Dendritic cell treated with granulocyte-macrophage colony-stimulating factor and Interleukin-4, amounts not matched to agents 40 ng/mL and 50 ng/mL, for 4 days (primary cell): ENCODE results near the gene MS4A4A.
A peak's percentile ranks its signal among the peaks of the same experiment; 100 is the strongest.

Experiments
- H3K27ac Mint-ChIP-seq: one replicate; pipeline ENCODE4 v1.8.0; 2022; ENCODE audit warnings: mild to moderate bottlenecking, mixed read lengths
- H3K27me3 Mint-ChIP-seq: one replicate; pipeline ENCODE4 v1.8.0; 2022; ENCODE audit warnings: mild to moderate bottlenecking, mixed read lengths
- H3K36me3 Mint-ChIP-seq: one replicate; pipeline ENCODE4 v1.8.0; 2022; ENCODE audit warnings: low read depth, mixed read lengths
- H3K4me1 Mint-ChIP-seq: one replicate; pipeline ENCODE4 v1.8.0; 2022; ENCODE audit warnings: low read depth, mixed read lengths
- H3K4me3 Mint-ChIP-seq: one replicate; pipeline ENCODE4 v1.8.0; 2022; ENCODE audit warnings: mild to moderate bottlenecking, moderate library complexity, mixed read lengths
- H3K9me3 Mint-ChIP-seq: one replicate; pipeline ENCODE4 v1.8.0; 2022; ENCODE audit warnings: mixed read lengths
- intact Hi-C: fragments of 100-400 bp; cut with micrococcal nuclease; formaldehyde crosslinking; loops from one replicate; pipeline ENCODE4 v1.15.0; 2022

The MS4A4A gene

GRCh38 chr11:60314635-60315321 lies 34.3 kb downstream of the MS4A4A start:
- no peak overlapping the region for H3K4me3 Mint-ChIP-seq
- H3K27ac Mint-ChIP-seq: peak overlapping the region; percentile 85
- H3K36me3 Mint-ChIP-seq: peaks cover 45% of the 10 kb centered on the region
- peaks cover 35% of the 10 kb centered on the region for H3K4me1 Mint-ChIP-seq
- intact Hi-C loops: loop anchor here (5.0 to 10.0 kb wide), 3 partner anchors 32 to 132 kb away; partner anchors contain the start of genes MS4A4A and MS4A6A
- H3K27me3 Mint-ChIP-seq: no peaks in the 10 kb centered on the region
- peaks cover 19% of the 10 kb centered on the region for H3K9me3 Mint-ChIP-seq

GRCh38 chr11:60315871-60316270 lies 35.4 kb downstream of the MS4A4A start:
- no peak overlapping the region for H3K27ac Mint-ChIP-seq
- H3K4me1 Mint-ChIP-seq: peaks cover 25% of the 10 kb centered on the region
- H3K4me3 Mint-ChIP-seq: no peak overlapping the region
- peaks cover 28% of the 10 kb centered on the region for H3K9me3 Mint-ChIP-seq
- H3K36me3 Mint-ChIP-seq: peaks cover 44% of the 10 kb centered on the region
- no peaks in the 10 kb centered on the region for H3K27me3 Mint-ChIP-seq
- intact Hi-C loops: loop anchor here (5.0 to 10.0 kb wide), 2 partner anchors 34 to 51 kb away; partner anchors contain the start of gene MS4A4A

GRCh38 chr11:60316317-60316716 lies 35.9 kb downstream of the MS4A4A start:
- no peak overlapping the region for H3K27ac Mint-ChIP-seq
- intact Hi-C loops: loop anchor here (5.0 to 10.0 kb wide), 2 partner anchors 34 to 52 kb away; partner anchors contain the start of gene MS4A4A
- no peak overlapping the region for H3K4me3 Mint-ChIP-seq
- peaks cover 23% of the 10 kb centered on the region for H3K4me1 Mint-ChIP-seq
- H3K36me3 Mint-ChIP-seq: peaks cover 43% of the 10 kb centered on the region
- H3K9me3 Mint-ChIP-seq: peaks cover 28% of the 10 kb centered on the region
- H3K27me3 Mint-ChIP-seq: no peaks in the 10 kb centered on the region

GRCh38 chr11:60318726-60319125 lies 38.3 kb downstream of the MS4A4A start:
- intact Hi-C loops: loop anchor here (5.0 to 10.0 kb wide), 2 partner anchors 36 to 54 kb away; partner anchors contain the start of gene MS4A4A
- Mint-ChIP-seq H3K4me1 (peaks cover 18% of the 10 kb centered on the region), H3K36me3 (peaks cover 33% of the 10 kb centered on the region), H3K27ac (no peak overlapping the region), H3K4me3 (no peak overlapping the region), H3K9me3 (peaks cover 28% of the 10 kb centered on the region), H3K27me3 (no peaks in the 10 kb centered on the region)

- H3K27me3 Mint-ChIP-seq: no peaks in the 10 kb centered on the region
- peaks cover 32% of the 10 kb centered on the region for H3K36me3 Mint-ChIP-seq
- no peak overlapping the region for H3K4me3 Mint-ChIP-seq
- peaks cover 32% of the 10 kb centered on the region for H3K9me3 Mint-ChIP-seq
- intact Hi-C loops: no loop called here
- no peak overlapping the region for H3K27ac Mint-ChIP-seq
- peaks cover 12% of the 10 kb centered on the region for H3K4me1 Mint-ChIP-seq
These were observed 40.6 kb downstream of the MS4A4A start for GRCh38 chr11:60321051-60321450.

- H3K4me1 Mint-ChIP-seq: peaks cover 7% of the 10 kb centered on the region
- no peaks in the 10 kb centered on the region for H3K27me3 Mint-ChIP-seq
- intact Hi-C loops: no loop called here
- no peak within 1 kb of the TSS for H3K27ac Mint-ChIP-seq
- peaks cover 12% of the 10 kb centered on the region for H3K9me3 Mint-ChIP-seq
- H3K36me3 Mint-ChIP-seq: peaks cover 6% of the 10 kb centered on the region
- no peak within 1 kb of the TSS for H3K4me3 Mint-ChIP-seq
These were observed 46.5 kb downstream of the MS4A4A start, which contains the start of gene MS4A6E for GRCh38 chr11:60326955-60327354. TSS of gene MS4A6E (plus strand) at chr11:60327255. CDS start at chr11:60334896, 7,641 bp downstream.

GRCh38 chr11:60328460-60328859 lies 48.0 kb downstream of the MS4A4A start:
- no peaks in the 10 kb centered on the region for H3K27me3 Mint-ChIP-seq
- intact Hi-C loops: no loop called here
- H3K4me3 Mint-ChIP-seq: no peak overlapping the region

GRCh38 chr11:60332846-60333245 lies 52.4 kb downstream of the MS4A4A start:
- Mint-ChIP-seq H3K4me1 (peaks cover 57% of the 10 kb centered on the region), H3K27ac (peak overlapping the region; percentile 87), H3K4me3 (peak overlapping the region; percentile 4), H3K9me3 (no peaks in the 10 kb centered on the region), H3K27me3 (no peaks in the 10 kb centered on the region), H3K36me3 (no peaks in the 10 kb centered on the region)
- intact Hi-C loops: no loop called here

More at GRCh38 chr11:60328460-60328859, 48.0 kb downstream of the MS4A4A start:
- H3K36me3 Mint-ChIP-seq: peaks cover 6% of the 10 kb centered on the region
- H3K27ac Mint-ChIP-seq: no peak overlapping the region
- H3K9me3 Mint-ChIP-seq: peaks cover 12% of the 10 kb centered on the region
- peaks cover 21% of the 10 kb centered on the region for H3K4me1 Mint-ChIP-seq

- intact Hi-C loops: no loop called here
- Mint-ChIP-seq H3K4me1 (peaks cover 58% of the 10 kb centered on the region), H3K9me3 (no peaks in the 10 kb centered on the region), H3K4me3 (no peak overlapping the region), H3K27ac (peak overlapping the region; percentile 87), H3K36me3 (no peaks in the 10 kb centered on the region), H3K27me3 (no peaks in the 10 kb centered on the region)
These were observed 53.6 kb downstream of the MS4A4A start for GRCh38 chr11:60334005-60334620.

GRCh38 chr11:60336767-60337391 lies 56.4 kb downstream of the MS4A4A start:
- Mint-ChIP-seq H3K4me3 (no peak overlapping the region), H3K27me3 (no peaks in the 10 kb centered on the region), H3K4me1 (peaks cover 68% of the 10 kb centered on the region)

GRCh38 chr11:60338053-60338452 lies 57.6 kb downstream of the MS4A4A start:
- no peak overlapping the region for H3K27ac Mint-ChIP-seq
- no peak overlapping the region for H3K4me3 Mint-ChIP-seq
- no peaks in the 10 kb centered on the region for H3K9me3 Mint-ChIP-seq
- intact Hi-C loops: no loop called here
- peaks cover 64% of the 10 kb centered on the region for H3K4me1 Mint-ChIP-seq
- H3K36me3 Mint-ChIP-seq: no peaks in the 10 kb centered on the region
- H3K27me3 Mint-ChIP-seq: no peaks in the 10 kb centered on the region

More at GRCh38 chr11:60336767-60337391, 56.4 kb downstream of the MS4A4A start:
- H3K9me3 Mint-ChIP-seq: no peaks in the 10 kb centered on the region
- no peaks in the 10 kb centered on the region for H3K36me3 Mint-ChIP-seq
- H3K27ac Mint-ChIP-seq: no peak overlapping the region
- intact Hi-C loops: no loop called here

GRCh38 chr11:60339356-60339755 lies 58.9 kb downstream of the MS4A4A start:
- no peaks in the 10 kb centered on the region for H3K36me3 Mint-ChIP-seq
- H3K9me3 Mint-ChIP-seq: no peaks in the 10 kb centered on the region
- peaks cover 2% of the 10 kb centered on the region for H3K27me3 Mint-ChIP-seq
- peak overlapping the region; percentile 50 for H3K27ac Mint-ChIP-seq
- H3K4me3 Mint-ChIP-seq: no peak overlapping the region
- peaks cover 53% of the 10 kb centered on the region for H3K4me1 Mint-ChIP-seq
- intact Hi-C loops: no loop called here

- intact Hi-C loops: no loop called here
- Mint-ChIP-seq H3K27me3 (peaks cover 2% of the 10 kb centered on the region), H3K27ac (no peak overlapping the region), H3K4me1 (peaks cover 47% of the 10 kb centered on the region), H3K4me3 (no peak overlapping the region), H3K36me3 (no peaks in the 10 kb centered on the region), H3K9me3 (no peaks in the 10 kb centered on the region)
These were observed 62.7 kb downstream of the MS4A4A start for GRCh38 chr11:60343094-60343704.
